BLaER1 (cell line): ENCODE measurements around the gene ZFP36L1.
A peak's percentile ranks its signal among the peaks of the same experiment; 100 is the strongest.
"Not testable (repeated sequence)": the region's sequence is repeated elsewhere in the genome, so short reads cannot be mapped to it uniquely, and the experiment has no call there.

ENCODE experiments used
- H3K27ac ChIP-seq: shearing (Covaris generic); formaldehyde crosslinking; 2 replicates; pipeline ENCODE4 v1.8.1; 2022
- H3K27me3 ChIP-seq: shearing (Covaris generic); formaldehyde crosslinking; 2 replicates; pipeline ENCODE4 v1.8.1; 2022
- H3K36me3 ChIP-seq: shearing (Covaris generic); formaldehyde crosslinking; 2 replicates; pipeline ENCODE4 v1.8.1; 2022
- H3K4me1 ChIP-seq: shearing (Covaris generic); formaldehyde crosslinking; 2 replicates; pipeline ENCODE4 v1.8.1; 2022
- H3K4me2 ChIP-seq: shearing (Covaris generic); formaldehyde crosslinking; 2 replicates; pipeline ENCODE4 v1.8.1; 2022
- H3K4me3 ChIP-seq: shearing (Covaris generic); formaldehyde crosslinking; 2 replicates; pipeline ENCODE4 v1.8.1; 2022
- H3K9ac ChIP-seq: shearing (Covaris generic); formaldehyde crosslinking; 2 replicates; pipeline ENCODE4 v1.8.1; 2022
- H3K9me3 ChIP-seq: shearing (Covaris generic); formaldehyde crosslinking; 2 replicates; pipeline ENCODE4 v1.8.1; 2022
- H4K20me1 ChIP-seq: shearing (Covaris generic); formaldehyde crosslinking; 2 replicates; pipeline ENCODE4 v1.8.1; 2022
- Cebpa-rat ChIP-seq: shearing (Covaris generic); IDR thresholded peaks from 2 replicates; pipeline ENCODE4 v1.8.1; 2022

The ZFP36L1 gene

DNA sequence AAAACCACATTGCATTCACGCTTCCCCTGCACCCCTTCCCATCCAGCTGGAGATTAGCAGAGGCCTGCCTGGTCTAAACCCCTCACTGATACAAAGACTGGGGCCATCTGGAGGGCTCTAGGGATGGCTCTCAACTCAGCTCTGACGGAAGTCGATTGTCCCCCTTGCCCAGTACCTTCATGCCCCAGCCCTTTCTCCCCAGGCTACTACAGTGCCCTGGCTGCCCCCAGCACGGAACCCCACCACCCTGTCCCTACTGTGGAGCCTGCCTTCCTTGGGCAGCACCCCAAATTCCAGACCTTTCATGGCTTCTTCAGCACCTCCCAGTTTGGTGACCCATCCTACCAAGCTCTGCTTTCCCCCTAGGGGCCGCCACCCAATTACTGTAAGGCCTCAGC, 25.6 kb downstream of the ZFP36L1 start:
- H3K4me1 ChIP-seq, result peaks cover 87% of the 10 kb centered on the region
- H4K20me1 ChIP-seq, result no peaks in the 10 kb centered on the region
- no peak for TF ChIP-seq Cebpa-rat
- H3K9ac ChIP-seq, result no peak overlapping the region
- no peak overlapping the region for H3K27ac ChIP-seq
- no peaks in the 10 kb centered on the region for H3K9me3 ChIP-seq
- H3K4me3 ChIP-seq, result no peak overlapping the region
- H3K27me3 ChIP-seq, result no peaks in the 10 kb centered on the region
- H3K36me3 ChIP-seq, result no peaks in the 10 kb centered on the region
- H3K4me2 ChIP-seq, result peak overlapping the region; percentile 68

DNA sequence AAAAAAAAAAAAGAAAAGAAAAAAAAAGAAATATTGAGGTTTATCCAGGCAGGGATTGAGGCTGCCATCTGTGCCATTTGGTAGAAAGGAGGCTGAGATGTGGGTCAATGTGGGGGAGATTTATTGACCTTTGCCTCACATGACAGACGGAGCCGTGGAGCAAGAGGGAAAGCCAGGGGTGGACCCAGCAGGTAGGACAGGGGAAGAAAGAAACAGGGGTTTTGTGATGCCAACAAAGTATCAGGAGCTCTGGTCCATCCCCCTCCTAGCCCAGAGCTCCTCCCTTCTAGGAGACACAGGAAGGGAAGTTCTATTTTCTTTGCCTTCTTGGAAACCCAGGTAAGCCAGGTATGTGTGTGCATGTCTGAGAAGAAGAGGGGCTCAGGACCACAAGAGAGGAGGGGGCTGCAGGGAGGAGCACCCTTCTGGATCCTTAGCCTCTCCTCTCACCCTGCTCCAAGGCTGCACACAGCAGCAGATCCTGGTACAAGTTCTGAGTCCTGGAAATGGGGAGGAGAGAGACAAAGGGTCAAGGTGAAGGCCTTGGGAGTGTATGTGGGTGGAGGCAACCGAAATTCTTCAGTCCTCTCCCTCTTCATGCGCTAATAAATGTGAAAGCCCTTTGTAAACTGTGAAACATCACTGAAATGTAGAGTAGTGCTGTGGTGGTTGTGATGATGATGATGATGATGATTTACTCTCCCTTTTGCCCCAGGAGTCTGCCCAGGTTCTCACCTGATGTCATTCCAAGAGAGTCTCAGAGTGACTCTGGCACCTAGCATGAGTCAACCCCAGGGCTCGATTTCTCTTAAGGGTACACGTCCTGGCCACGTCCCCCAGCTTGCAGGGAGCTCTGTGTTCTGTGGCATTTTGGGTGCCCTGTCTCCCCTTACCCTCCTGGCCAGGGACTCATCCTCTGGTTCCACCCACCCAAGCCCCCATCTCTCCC, 26.3 kb downstream of the ZFP36L1 start:
- Histone ChIP-seq H3K4me1 (peaks cover 87% of the 10 kb centered on the region), H3K9ac (no peak overlapping the region), H4K20me1 (no peaks in the 10 kb centered on the region), H3K4me3 (no peak overlapping the region), H3K27me3 (no peaks in the 10 kb centered on the region), H3K4me2 (no peak overlapping the region), H3K9me3 (no peaks in the 10 kb centered on the region), H3K27ac (no peak overlapping the region), H3K36me3 (no peaks in the 10 kb centered on the region)
- TF ChIP-seq Cebpa-rat, result no peak

DNA sequence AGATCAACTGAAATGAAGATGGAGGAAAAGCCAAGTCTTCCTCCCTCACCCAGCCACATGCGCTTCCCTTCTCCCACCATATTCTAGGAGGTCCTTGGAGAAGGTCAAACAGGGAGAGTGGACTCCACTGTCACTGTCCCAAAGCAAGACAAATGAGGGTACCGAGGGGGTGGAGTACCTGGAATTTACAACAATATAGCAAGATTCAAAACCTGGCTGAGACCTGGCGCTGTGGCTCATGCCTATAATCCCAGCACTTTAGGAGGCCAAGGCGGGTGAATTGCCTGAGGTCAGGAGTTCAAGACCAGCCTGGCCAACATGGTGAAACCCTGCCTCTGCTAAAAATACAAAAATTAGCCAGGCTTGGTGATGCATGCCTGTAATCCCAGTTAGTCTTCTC, 29.0 kb downstream of the ZFP36L1 start:
- H3K36me3 ChIP-seq, H3K27me3 ChIP-seq, H3K4me3 ChIP-seq, H4K20me1 ChIP-seq, H3K9ac ChIP-seq, H3K27ac ChIP-seq, H3K9me3 ChIP-seq: not testable (repeated sequence)
- Histone ChIP-seq H3K4me1 (peaks cover 93% of the 10 kb centered on the region), H3K4me2 (peak overlapping the region; percentile 68; the same call in 1 of the 2 replicates)

DNA sequence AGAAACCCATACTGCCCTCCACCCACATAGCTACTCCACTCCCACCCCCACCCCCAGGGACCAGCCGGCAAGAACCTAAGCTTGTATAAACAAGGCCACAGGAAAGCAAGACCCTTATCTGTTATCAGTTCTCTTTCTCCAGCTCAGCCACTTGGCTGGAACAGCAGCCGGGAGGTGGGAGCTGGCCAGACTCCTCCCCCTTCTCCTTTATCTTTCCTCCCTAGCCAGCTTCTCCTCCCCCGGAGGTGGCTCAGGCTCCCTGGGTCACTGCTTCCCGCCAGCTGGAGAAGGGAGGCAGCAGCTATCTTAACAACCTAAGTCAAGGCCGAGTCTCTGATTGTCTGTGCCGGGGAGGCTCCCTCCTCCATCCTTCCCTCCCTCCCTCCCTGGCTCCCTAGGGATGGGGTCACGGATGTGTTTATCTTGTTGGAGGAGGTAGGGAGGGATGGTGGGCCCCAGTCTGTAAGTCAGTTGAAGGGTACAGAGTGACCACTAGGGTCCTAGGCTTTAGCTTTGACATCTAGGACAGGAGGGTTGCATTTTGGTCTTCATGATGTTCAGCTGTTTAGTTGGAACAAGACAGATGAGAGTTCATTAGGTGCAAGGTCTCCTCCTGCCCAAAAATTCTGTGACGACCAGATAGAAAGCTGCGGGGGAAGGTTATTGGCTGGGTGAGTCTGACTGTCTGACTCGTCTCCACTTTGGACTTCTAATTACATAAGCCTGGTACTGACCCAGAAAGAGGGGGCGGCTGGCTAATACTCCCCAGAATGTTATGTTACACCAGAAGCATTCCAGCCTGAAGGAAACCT, 29.7 kb downstream of the ZFP36L1 start:
- H3K9me3 ChIP-seq, result no peaks in the 10 kb centered on the region
- H3K9ac ChIP-seq, result no peak overlapping the region; the same call in 1 of the 2 replicates
- TF ChIP-seq Cebpa-rat, result no peak
- H3K4me2 ChIP-seq, result peak overlapping the region; percentile 68
- no peaks in the 10 kb centered on the region for H3K36me3 ChIP-seq
- no peaks in the 10 kb centered on the region for H4K20me1 ChIP-seq
- H3K4me3 ChIP-seq, result no peak overlapping the region
- H3K27me3 ChIP-seq, result no peaks in the 10 kb centered on the region
- peak overlapping the region; percentile 63; the same call in 1 of the 2 replicates for H3K27ac ChIP-seq
- peaks cover 93% of the 10 kb centered on the region for H3K4me1 ChIP-seq

DNA sequence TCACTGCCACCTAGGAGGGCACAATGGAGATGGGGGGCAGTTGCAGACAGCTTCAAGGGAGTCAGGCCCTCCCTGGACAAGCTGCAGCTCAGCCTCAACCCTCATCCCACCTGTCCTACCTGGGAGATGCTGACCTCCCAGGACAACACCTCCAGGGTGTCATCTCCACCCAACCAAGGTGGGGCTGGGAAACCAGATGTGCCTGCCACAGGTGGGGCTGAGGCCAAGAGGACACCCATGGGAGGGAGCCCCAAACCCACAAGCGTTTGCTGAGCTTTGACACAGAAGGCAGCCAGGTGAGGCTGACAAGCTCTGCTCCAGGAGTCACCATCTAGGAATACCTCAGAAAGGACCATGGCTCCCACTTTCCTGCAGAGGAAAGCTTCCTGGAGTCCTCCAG, 31.5 kb downstream of the ZFP36L1 start:
- no peaks in the 10 kb centered on the region for H4K20me1 ChIP-seq
- H3K9ac ChIP-seq, result no peak overlapping the region
- H3K27ac ChIP-seq, result peak overlapping the region; percentile 40
- TF ChIP-seq Cebpa-rat, result no peak
- H3K4me1 ChIP-seq, result peaks cover 91% of the 10 kb centered on the region
- H3K9me3 ChIP-seq, result no peaks in the 10 kb centered on the region
- H3K4me2 ChIP-seq, result peak overlapping the region; percentile 68
- H3K27me3 ChIP-seq, result no peaks in the 10 kb centered on the region
- no peak overlapping the region for H3K4me3 ChIP-seq
- H3K36me3 ChIP-seq, result no peaks in the 10 kb centered on the region

- Histone ChIP-seq H3K9me3 (no peaks in the 10 kb centered on the region), H3K4me3 (no peak overlapping the region), H3K4me1 (peaks cover 94% of the 10 kb centered on the region), H3K27ac (no peak overlapping the region), H3K36me3 (no peaks in the 10 kb centered on the region), H4K20me1 (no peaks in the 10 kb centered on the region), H3K4me2 (0 out of 2 replicates have a peak overlapping the region, but pooled peaks have one; percentile 83), H3K9ac (no peak overlapping the region), H3K27me3 (no peaks in the 10 kb centered on the region)
- no peak for TF ChIP-seq Cebpa-rat
Measured at GRCh38 chr14:68760761-68761160, 32.1 kb downstream of the ZFP36L1 start.

GRCh38 chr14:68759937-68760336, 32.9 kb downstream of the ZFP36L1 start:
- no peaks in the 10 kb centered on the region for H3K27me3 ChIP-seq
- H3K4me2 ChIP-seq, result peak overlapping the region; percentile 83
- no peak overlapping the region for H3K4me3 ChIP-seq
- TF ChIP-seq Cebpa-rat, result no peak
- H3K36me3 ChIP-seq, result no peaks in the 10 kb centered on the region
- peak overlapping the region; percentile 91 for H3K27ac ChIP-seq
- no peaks in the 10 kb centered on the region for H3K9me3 ChIP-seq
- H3K9ac ChIP-seq, result no peak overlapping the region
- no peaks in the 10 kb centered on the region for H4K20me1 ChIP-seq
- peaks cover 97% of the 10 kb centered on the region for H3K4me1 ChIP-seq

- Histone ChIP-seq H3K27ac (peak overlapping the region; percentile 91), H3K27me3 (no peaks in the 10 kb centered on the region), H3K4me3 (no peak overlapping the region), H3K36me3 (no peaks in the 10 kb centered on the region), H3K4me2 (peak overlapping the region; percentile 83), H3K9me3 (no peaks in the 10 kb centered on the region), H4K20me1 (no peaks in the 10 kb centered on the region), H3K4me1 (peaks cover 97% of the 10 kb centered on the region), H3K9ac (peak overlapping the region; percentile 60)
- no peak for TF ChIP-seq Cebpa-rat
Measured at GRCh38 chr14:68759017-68759560, 33.8 kb downstream of the ZFP36L1 start.

DNA sequence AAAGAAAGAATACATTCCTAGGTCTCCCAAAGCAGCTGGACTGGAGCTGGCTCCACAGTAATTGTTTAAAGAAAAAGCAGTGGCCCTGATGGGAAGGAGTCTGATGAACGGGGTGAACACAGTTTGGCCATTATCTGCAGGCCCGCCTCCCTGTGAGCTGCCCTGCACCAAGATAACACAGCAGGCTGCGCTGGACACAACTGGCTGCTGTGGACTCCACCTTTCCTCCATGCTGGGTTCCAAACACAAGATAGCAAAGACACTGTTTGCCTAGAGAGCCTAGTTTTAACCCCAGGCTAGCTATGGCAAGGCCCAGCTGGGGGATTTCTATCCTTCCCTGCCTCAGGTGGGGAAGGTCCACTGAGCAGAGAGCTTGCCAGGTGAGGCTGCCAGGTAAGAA, 34.6 kb downstream of the ZFP36L1 start:
- Histone ChIP-seq H3K27ac (peak overlapping the region; percentile 91), H3K4me2 (peak overlapping the region; percentile 83), H3K9ac (peak overlapping the region; percentile 60), H3K9me3 (no peaks in the 10 kb centered on the region), H3K27me3 (no peaks in the 10 kb centered on the region), H4K20me1 (no peaks in the 10 kb centered on the region), H3K4me3 (no peak overlapping the region; the same call in 1 of the 2 replicates), H3K4me1 (peaks cover 97% of the 10 kb centered on the region), H3K36me3 (no peaks in the 10 kb centered on the region)
- TF ChIP-seq Cebpa-rat, result no peak
